HG02610 (cell line): ENCODE measurements around the gene RARB.

Experiments
- ATAC-seq: cut with Tn5 transposase; IDR thresholded peaks from one replicate; pipeline ENCODE4 v1.9.1; 2021; ENCODE audit warnings: mild to moderate bottlenecking, moderate library complexity; ENCODE audit not compliant: unreplicated experiment

The RARB gene

DNA sequence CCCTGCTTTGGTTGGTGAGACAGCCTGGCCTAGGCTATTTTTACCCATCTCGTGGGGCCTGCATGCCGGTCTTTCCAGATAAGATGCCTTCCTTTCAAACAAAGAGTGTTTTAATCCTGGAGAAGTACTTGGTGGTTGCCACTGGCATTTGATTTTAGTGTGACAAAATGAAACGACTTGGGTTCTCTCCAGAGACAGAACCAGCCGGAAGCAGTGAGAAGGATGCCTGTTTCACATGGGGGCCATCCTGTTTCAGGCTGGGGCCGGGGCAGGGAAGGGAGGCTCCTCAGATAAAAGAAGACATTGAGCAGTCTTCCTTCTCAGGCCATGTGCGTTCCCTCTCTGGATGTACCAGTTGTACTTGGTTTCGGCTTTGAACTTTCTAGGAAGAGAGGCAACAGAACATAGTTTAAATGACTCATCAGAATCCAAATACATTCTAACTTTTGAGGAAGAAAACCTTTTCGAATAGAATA, 161.8 kb downstream of the RARB start:
- ATAC-seq: no peak

DNA sequence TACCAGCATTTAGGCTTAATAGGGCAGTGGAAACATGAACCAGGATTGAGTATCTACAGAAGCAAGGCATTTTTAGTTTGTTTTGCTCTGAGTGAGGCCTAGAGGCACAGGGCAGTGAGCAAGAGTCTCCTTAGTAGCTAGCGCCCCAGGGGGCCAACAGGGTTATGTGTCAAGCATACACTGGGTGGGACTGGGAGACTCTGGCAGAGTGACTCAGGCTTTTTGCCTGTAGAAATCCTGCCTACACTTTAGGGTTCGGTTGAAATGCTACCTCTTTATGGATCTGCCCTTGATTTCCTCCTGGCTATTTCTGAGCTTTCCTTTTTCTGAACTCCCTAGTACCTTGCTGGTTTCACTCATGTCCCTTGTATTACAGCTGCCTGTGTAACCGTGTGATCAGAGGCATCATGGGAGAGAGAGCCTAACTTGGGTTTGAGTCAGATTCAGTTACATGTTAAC, 164.5 kb downstream of the RARB start:
- ATAC-seq: no peak

DNA sequence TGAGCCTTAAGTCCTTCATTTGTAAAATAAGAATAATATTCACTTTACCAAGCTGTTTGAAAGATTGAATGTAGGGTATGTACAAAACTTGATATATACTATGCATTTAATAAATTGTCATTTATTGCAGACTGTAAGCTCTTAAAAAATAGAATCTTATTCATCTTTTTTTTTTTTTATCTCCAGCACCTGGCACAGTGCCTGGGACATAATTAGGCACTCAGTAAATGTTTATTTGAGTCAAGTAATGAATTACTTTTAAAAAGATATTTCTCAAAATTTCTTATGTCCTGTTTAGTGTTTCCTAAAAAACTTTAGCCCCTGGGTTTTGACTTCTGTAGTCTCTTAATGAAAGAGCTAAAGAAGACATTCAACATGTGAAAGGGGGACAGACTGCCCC, 164.9 kb downstream of the RARB start:
- no peak for ATAC-seq

DNA sequence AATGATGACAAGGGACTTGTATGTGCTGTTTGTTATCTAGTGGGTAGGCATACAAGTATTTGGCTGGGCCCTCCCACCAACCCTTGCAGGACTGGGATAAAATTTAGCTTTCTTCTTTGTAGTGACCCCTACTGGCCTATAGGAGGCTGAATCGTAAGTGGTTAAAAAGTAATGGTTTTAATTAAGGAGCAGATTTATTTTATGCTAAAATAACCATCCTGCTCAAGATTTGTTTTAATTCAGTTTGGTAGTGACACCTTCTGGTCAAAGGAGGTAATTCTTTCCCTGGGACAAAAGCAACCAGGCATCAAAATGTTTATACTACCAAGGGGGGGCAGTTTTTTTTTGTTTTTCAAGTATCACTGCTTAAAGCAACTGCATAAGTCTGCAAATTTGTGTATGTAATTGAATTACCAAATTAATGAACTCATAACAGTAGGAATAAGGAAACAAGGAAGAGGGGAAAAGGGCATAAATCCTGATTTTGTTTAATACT, 166.0 kb downstream of the RARB start:
- ATAC-seq: peak; percentile 47

DNA sequence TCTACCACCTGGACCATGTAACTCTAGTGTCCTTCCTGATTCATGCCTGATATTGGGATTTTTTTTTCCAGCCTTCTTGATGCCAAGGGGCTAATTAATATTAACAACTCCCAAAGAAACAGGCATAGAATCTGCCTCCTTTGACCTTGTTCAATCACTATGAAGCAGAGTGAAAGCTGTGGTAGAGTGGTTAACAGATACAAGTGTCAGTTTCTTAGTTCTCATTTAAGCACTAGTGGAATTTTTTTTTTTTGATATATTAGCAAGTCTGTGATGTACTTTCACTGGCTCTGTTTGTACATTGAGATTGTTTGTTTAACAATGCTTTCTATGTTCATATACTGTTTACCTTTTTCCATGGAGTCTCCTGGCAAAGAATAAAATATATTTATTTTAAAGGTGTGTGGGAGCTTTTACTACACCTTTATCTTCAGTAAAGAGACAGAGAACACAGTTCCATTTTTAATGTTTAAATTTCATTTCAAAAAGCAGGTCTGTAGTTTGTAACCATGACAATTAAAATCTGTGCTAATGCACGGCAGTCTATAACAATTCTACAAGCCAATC, 169.6 kb downstream of the RARB start:
- ATAC-seq: no peak

DNA sequence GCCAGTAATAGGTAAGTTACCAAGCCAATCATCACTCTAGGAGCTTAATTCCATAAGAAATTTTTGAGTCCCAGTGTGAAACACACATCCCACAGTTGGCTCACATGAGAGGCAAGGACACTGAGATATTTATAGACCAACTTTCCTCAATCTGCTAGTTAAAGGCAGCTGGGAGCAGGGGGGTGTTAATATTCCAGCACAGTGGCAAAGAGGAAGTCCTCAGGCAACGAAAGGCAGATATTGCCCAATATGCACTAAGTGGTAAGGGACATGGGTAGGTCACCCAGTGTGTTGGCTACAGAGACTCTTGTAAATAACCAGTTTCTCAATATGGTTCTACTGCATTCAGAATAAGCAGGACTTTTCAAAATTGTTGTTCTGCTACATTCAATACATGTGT, 175.6 kb downstream of the RARB start:
- no peak for ATAC-seq

DNA sequence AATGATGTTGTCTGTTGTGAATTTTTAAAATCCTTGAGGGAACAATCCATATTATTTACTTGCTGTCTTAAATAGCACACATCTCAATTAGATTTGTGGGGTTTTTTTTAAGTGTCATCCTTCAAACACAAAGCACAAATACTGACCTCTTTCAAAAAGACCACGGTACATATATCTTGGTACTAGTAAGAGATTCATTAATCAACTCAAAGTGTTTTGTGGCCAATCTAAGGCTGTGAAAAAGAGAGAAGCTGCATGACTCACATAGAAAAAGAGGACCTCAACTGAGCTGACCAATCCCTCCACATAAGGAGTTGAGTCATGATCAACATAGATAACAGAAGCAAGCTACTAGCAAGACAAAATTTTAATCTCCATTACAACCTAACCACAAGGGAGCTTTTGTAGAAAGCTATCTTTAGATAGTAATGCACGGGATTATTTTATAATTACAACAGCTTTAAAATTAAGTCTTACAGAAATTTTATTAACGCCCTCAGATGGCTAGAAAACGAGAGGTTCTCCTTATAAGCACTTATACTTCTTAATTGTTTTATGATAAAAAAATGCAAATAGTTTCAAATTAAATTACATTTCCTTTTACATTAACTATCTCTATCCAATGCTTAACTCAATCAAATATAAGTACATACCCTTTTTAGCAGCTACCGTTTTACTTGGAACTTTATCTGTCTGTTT, 176.2 kb downstream of the RARB start:
- ATAC-seq: peak; percentile 57

DNA sequence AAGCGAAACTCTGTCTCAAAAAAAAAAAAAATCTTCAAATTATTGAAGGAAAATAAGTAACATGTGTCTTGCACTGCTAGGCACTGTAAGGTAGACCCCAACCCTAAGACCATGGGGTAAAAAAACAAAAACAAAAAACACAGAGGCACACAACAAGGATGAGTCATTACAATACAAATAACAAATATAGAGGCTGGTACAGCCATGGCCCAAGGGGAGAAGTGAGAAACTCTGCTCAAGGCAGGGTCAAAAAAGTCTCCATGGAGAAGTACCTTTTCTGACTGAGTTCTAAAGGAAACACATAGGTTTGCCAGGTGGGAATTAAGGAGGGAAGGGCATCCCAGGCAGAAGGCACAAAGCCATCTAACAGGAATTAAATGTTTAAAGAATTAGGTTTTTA, 182.1 kb downstream of the RARB start:
- ATAC-seq: no peak

DNA sequence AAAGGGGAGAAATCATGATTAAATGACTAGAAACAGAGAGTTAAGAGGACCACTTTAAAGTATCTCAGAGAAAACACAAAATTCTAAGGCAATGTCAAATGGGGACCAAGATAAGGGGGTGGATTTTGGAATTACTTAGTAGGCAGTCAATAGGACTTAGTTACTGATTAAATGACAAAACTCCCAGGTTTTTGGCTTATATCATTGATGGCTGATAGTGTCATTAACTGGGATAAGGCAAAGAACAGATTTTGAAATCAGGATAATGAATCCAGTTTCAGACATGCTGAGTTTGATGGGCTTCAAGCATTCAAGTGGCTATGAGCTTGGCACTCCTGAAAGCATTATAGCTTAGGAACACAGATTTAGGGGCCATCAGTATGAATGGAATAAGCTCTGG, 182.7 kb downstream of the RARB start:
- ATAC-seq: no peak

DNA sequence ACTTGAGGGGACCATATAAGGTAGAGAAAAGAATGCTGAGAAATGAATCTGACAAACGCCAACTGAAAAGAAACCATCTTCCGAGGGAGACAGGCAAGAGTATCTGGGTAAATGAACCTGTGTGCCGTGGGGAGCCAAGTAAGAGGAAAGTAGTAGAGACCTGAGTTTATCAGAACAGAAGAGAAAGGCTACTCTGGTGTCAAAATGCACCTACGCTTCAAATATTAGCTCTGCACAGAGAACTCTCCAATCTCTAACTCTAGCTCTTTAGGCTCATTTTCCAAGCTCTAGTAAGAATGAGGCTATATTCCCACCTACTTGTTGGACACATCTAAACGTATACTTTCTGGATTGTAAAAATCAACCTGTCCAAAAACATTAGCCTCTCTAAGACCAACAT, 183.1 kb downstream of the RARB start:
- ATAC-seq: no peak

DNA sequence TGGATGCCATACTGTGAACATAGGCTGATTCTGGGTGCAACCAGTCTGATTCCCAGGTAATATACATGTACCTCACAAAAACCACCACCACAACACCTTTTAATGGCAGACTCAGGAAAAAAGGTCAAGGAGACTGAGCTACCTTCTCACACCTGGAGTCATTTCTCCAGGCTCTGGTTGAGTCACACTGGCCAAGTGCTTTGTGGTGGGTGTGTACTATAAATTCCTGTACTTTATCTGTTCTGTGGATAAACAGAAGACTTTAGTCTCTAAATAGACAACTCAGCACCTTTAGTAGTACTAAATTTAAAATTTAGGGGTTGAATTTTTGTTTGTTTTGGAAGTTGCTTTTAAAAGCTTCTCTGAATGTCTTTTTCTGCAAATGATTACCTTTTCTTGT, 190.0 kb downstream of the RARB start:
- no peak for ATAC-seq

DNA sequence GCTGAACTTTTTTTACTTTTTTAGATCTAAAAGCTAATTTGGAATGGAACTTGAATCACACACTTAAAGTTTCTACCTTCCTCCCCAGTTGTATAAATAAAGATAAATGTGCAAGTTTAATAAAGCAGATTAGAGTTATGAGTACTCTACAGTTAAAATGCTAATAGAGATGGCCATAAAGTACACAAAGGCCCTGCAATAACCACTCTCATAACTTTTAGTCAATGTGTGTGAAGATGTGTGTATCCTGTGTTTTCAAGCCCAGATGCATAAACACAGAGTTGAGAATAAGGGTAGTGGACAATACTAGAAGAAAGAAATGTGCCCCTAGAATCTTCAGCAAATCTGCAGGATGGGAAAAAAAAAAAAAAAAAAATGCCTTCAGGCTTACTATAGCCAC, 191.3 kb downstream of the RARB start:
- no peak for ATAC-seq

DNA sequence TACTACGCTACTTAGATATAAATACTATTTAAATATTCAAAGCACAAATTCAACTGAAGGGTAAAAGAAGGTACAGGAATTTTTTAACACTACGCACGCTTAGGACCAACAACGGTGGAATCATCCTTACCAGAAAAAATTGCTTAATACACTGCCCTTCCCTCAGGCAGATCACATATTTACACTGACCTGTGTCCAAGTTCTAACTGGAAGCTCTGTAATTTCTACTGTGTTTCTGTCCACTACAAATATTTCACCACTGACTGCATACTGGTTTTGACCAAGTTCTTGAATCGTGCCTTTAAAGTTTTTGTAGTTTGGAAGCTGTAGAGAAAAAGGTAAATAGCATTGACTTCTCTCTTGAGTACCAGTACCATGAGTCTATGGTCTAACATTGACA, 192.4 kb downstream of the RARB start:
- no peak for ATAC-seq

DNA sequence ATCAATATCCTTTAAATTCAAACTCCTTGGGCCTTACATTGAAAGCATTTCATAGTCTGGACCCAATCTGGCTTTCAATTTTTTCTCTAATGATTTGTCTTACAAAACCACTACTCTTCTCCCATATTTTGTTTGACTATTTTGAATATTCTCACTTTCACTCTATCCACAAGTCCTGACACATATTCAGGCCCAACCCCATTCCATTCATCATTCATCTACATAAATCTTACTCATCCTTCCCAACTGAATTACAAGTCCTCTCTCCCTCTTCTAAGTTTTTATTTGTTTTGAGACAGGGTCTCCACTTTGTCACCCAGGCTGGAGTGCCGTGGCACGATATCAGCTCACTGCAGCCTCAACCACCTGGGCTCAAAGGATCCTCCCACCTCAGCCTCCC, 193.0 kb downstream of the RARB start:
- no peak for ATAC-seq

DNA sequence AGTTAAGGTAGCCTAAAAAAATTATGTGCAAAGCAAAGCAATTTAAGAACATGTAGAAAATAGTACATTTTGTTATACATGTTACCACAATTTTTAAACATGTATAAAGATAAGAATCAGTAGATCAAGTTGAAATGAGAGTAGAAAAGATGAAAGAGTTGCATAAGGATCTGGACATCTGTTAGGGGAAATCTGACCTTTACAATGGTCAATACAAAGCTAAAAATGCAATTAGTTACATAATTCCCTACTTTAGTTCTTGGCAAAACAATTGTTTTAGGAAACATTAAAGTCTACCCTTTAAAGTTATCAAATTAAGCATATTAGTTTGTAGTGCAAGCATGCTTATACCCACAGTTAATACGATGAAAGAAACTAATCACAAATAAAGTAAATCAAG, 203.9 kb downstream of the RARB start:
- ATAC-seq: no peak

DNA sequence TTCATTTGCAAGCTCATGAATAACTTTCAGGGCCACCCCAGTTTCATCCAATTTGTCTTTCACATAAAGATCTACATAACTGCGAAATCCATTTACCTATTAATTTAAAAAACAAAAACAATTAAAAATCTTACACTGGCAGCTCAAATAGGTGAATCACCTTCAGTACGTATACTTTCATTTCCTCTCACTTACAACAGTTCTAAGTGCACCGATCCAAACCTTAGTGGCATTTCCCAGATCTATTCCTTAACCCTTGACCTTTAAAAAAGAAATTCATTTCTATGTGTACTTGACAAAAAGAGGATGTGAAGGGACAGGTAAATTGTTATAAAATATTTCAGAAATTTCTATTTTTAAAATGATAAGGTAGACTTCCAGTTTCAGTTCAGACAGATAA, 205.9 kb downstream of the RARB start:
- no peak for ATAC-seq

DNA sequence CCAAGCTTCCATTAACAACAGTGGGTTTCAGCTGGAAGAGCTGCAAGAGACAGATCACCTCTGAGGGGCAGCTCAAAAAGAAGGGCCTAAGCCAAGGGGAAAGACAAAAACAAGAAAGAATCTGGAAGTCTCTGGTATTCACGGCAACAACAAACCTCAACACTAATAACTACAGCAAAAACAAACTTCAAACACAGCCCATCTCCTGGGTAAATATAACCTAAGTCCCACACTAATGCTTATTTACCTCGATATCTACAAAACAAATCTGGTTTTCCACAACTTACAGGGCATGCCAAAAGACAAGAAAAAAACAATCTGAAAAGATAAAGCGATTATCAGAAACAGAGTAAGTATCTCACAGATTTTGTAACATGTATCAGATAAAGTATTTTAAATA, 207.0 kb downstream of the RARB start:
- no peak for ATAC-seq
